Skin of body (tissue), 2 donors: ENCODE measurements around the gene TOB1. TPM values are rescaled to one million over a fixed set of nuclear protein-coding genes. Genes with fewer than 3 reads are reported as not detected.

ENCODE experiments used
- DNase-seq: peaks from one replicate; lab custom pipeline; 2025; lab: John Stamatoyannopoulos, UW
- total RNA-seq: library from RNA; depleted of rRNA; stranded (reverse); fragments of >200 nt; gene quantifications from one replicate; pipeline ENCODE4 v1.2.3, GENCODE V29; 2014

The TOB1 gene
- total RNA-seq, 1 donor from 2014 or later = 46.7 TPM

DNA sequence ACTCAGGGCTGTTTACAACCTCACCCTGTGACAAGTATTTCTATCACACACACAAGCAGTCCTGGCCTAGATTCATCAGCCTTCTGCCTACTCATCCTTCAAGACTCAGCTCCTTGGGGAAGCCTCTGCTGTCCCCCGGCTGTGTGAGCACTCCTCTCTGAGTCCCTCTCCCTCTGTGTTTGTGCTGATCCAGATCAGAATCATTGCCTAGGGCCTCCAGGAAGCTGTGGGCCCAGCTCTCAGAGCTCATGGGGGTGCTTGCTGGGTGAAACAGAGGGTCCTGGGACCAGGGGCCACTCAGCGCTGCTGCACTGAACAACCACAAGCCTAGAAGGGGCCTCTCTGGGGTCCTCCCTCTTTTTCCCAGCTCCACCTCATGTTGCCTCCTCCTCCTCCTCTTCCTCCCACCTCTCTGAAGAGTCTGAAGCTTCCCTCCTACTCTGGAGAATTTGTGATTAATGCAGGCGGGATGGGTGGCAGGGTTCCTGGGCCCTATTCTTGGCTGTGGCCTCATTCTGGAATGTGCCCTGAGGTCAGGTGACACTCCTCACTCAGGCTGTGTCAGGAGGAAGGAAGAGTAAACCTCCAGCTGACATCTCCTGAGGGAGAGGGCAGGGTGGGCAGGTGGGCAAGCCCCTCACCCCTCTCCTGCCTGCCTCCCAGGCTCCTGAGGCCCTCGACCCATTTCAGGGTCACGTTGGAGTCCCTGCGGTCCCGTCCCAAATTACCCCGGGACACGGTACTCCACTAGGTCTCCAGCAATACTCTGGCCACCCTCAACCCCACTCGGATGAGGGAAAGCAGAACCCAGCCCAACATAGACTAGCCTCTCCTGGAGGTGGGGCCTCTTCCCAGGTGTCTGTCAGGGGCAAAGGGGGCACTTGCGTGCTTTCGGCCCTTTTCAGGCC lies 20.7 kb downstream of the TOB1 start:
- DNase-seq = no peak

- no peak for DNase-seq
Measured at GRCh38 chr17:50844117-50844700, 21.9 kb downstream of the TOB1 start.

GRCh38 chr17:50843150-50843905 lies 22.8 kb downstream of the TOB1 start:
- DNase-seq = no peak

DNA sequence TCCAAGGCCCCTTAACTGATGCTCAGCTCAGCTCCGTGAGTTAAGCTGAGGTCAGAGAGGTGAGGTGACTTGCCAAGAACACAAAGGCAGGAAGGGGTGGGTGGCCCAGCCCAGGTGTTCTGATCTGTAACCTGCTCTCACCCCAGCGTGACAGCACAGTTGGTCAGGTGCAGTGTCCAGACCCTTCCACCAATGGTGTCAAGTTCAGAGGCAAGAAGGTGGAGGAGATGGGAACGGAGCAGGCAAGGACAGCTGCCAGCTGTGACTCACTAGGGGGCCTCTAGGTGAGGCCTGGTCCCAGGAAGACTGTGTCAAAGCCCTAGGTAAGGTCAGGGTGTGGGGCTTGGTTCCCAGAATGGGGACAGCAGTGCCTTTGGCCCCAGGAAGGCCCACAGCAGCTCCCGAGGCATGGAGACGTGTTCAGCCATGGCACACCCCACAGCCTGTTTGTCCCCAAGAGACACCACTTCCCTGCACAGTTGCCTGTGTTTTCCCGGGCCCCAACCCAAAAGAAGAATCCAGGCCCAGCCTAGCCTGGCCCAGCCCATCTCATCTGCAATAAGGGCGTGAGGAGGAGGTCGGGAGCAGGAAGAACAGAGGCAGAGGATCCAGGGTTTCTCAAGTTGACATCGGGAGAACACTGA lies 23.5 kb downstream of the TOB1 start:
- no peak for DNase-seq

GRCh38 chr17:50841949-50842354 lies 24.2 kb downstream of the TOB1 start:
- DNase-seq = peak; percentile 62

GRCh38 chr17:50841277-50841948 lies 24.7 kb downstream of the TOB1 start:
- DNase-seq = no peak

- no peak for DNase-seq
Measured at GRCh38 chr17:50840311-50840851, 25.8 kb downstream of the TOB1 start.

DNA sequence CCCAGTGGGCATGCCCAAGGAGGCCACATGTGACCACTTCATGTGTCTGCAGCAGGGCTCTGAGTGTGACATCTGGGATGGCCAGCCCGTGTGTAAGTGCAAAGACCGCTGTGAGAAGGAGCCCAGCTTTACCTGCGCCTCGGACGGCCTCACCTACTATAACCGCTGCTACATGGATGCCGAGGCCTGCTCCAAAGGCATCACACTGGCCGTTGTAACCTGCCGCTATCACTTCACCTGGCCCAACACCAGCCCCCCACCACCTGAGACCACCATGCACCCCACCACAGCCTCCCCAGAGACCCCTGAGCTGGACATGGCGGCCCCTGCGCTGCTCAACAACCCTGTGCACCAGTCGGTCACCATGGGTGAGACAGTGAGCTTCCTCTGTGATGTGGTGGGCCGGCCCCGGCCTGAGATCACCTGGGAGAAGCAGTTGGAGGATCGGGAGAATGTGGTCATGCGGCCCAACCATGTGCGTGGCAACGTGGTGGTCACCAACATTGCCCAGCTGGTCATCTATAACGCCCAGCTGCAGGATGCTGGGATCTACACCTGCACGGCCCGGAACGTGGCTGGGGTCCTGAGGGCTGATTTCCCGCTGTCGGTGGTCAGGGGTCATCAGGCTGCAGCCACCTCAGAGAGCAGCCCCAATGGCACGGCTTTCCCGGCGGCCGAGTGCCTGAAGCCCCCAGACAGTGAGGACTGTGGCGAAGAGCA lies 26.4 kb downstream of the TOB1 start:
- DNase-seq = no peak

DNA sequence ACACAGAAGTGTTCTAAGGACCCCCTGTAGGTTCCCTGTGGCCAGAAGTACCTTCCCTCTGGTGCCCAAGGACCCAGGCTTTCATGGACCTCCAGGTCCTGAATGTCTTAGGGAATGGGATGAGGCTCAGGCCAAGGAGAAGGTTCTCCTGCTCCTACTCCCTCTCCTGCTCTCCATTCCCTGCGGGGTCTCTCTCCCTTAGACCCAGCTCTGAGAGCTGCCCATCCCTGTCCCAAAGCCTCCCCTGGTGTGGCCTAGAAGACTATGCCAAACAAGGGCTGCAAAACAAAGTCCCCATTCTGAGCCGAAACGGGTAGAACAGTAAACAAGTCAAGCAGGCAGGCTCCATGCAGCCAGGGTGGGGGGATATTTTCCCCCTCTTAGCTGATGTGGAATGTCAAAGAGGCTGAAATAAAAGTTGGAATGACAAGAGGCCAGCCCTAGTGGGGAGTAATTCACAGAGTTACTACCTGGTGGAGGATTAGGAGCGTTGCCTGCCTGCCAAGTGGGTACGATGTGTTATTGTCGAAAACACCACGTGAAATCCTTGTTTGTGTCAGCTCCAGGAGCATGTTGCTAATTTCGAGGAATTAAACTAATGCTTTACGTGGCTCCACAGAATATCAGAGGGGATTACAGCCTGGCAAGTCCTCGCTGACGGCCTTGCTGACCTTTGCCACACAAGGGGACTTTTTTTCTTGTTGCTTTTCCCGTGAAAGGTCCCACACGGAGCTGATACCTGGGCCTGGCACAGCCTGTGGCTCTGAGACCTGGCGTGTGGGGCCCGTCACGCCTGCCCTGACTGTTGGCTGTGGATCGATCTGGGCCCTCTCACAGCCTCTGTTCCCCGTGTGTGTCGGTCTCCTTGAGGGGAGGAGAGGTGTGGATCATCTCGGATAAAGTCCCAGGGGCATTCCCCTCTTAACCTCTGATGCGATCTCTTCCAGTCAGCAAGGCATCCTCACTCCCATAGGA lies 27.9 kb downstream of the TOB1 start:
- no peak for DNase-seq

DNA sequence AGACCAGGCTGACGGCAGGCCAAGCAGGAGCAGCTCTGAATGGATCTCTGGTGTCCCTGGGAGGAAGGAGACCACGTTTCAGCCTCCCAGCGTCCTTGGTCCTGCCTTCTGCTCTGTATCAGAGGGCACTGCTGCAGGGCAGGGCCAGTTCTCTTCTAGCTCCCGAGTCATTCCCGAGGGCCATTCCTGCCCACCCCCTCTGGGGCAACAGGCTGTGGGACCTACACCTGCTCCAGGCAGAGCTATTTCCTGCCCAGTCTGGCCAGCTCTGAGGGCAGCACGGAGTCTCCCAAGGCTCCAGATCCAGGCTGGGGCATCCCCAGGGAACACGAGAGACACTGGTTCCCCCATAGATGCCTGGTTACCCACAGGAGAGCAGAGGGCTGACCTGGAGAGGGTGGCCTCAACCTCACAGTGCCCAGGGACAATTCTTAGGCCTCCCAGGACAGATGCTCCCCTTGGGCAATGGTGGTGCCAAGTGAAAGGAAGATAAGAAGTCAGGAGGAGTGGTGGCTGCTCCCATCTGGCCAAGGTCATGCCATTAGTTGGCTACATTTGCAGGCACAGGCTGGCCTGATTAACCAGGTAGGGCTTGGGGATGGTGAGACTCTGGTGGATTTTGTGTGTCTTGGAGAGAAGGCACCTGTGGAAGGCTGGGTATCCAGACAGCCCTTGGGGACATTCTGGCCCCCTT lies 28.7 kb downstream of the TOB1 start:
- DNase-seq = no peak

GRCh38 chr17:50836826-50837225 lies 29.3 kb downstream of the TOB1 start:
- DNase-seq = no peak

DNA sequence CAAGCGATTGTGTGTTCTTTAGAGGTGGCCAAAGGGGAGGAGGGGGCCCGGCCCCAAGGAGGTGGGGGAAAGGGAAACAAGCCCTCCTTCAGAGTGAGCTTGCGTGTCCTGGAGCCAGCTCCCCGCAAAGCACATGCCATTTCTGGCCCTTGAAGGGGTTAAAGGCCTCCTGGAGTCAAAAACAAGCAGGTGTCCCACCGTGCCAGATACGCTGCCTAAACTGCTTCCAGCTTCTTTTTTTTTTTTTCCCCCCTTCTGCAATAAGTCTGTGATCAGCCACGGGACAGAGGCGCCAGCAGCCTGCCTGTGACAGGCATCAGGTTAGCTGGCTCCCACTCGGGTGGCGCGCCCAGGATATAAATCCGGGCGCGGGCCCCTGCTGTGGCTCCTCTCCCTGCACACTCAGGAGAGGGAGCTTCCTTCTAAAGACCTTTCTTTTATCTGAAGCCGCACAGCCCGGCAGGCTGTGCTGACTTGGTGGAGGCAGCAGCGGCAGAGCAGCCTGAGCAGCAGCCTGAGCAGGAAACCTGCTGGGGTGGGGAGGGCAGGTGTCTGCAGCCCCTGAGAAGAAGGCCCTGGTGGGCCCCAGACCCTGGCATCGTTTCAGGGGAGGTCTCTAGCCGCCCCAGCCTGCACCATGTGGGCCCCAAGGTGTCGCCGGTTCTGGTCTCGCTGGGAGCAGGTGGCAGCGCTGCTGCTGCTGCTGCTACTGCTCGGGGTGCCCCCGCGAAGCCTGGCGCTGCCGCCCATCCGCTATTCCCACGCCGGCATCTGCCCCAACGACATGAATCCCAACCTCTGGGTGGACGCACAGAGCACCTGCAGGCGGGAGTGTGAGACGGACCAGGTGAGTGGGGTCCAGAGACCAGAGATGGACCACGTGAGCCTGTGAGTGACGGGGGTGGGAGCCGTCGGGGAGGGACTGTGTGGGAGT lies 30.6 kb downstream of the TOB1 start, which contains the start of gene WFIKKN2:
TSS of gene WFIKKN2 (plus strand) at position 286 of the 934 bp plus-strand sequence. CDS start at position 638, 352 bp downstream.
- DNase-seq = no peak

GRCh38 chr17:50834429-50835300 lies 31.5 kb downstream of the TOB1 start:
- no peak for DNase-seq

DNA sequence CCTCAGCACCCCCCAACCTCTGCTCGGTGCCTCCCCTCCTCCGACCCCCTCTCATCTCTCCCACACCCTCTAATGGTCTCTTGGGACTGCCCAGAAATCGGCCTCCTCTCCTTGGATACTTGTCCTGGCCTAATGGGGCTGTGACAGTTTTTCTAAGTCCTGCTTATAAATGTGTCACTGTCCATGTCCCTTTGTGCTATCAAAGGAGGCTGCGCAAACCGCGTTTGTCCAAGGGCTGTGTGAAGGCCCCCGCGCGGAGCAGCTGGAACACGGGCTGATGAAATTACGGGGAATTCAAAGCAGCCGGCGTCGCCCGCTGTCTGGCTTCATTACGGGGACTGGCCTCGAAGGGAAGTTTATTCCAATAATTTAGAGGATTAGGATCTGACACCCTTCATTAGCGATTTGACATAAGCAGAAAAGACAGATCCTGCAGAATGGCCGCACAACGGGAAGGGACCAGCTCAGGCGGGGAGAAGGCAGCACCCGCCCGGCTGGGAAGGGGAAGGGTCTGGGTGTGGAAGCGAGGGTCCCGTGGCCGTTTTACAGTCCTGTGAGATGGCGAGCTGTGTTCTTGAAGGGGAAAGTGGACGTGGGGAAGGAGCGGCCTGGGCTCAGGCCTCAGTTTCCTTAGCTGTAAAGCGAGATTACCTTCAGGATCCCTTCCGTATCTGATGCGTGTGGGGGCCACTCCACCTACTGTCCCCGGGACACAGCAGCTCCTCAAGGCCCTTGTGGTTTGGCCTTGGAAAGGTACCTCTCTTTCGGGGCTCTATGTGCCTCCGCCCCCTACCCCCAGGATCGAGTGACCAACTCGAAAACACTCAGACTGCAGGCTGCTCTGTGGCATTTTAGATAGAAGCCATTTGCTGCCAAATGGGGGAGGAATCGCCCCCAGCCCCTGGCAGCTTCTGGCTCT lies 32.4 kb downstream of the TOB1 start:
- DNase-seq = no peak

DNA sequence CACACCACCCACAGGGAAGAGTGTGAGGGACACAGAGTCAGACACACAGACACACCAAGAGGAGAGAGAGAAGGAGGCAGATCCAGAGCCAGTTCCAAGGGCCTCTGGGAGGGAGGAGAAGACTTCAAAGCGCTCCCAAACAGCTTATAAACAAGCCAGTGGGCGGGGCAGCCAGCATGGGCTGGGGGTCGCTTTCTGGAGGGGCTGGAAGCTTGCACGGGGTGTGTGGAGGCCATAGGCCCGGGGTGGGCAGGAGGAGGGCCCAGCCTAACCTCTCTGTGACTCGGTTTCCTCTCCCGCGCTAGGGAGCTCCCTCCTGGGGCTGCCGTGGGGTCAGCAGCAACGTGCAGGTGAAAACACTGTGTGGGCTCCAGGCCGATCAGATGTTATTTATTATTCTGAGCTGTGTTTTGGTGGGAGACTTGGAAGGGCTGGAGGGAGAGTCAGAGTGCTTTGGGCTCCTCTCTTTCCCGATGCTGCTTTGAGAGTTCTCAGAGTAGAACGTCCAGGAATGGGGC lies 33.2 kb downstream of the TOB1 start:
- DNase-seq = no peak
